Measurements from ENCODE around the gene KHDC1. TPM values are rescaled to one million over a fixed set of nuclear protein-coding genes. Genes with fewer than 3 reads are reported as not detected.

Gene KHDC1
- total RNA-seq, 1 donor from 2014 or later: 12.9 TPM

DNA sequence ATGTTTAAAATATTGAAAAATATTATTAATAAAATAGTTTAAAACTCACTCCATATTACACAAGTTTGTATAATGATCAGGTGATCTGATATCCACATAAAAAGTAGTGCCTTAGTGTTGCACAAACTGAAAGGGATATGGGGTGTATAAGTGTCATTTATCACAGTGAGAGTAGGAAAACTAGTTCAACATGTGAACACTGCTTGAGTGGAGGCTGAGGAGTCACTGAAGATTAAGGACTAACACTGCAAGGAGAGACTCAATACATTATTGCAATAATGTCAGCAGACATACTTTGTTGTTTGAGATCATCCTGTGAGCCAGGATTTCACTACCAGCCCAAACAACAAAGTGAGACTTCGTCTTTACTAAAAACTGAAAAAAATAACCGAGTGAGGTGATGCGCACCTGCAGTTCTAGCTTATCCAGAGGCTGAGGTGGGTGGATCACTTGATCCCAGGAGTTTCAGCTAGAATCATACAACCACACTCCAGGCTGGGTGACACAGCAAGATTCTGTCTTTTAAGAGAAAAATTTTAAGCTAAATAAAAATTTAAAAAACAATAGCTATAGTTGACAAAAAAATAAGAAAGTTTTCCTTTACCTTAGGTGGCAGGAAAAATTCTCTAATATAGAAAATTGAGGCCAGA, 35.3 kb downstream of the KHDC1 start:
- Mint-ChIP-seq H3K4me1 (no peaks in the 10 kb centered on the region), H3K36me3 (ENCODE audit: low read depth) (peaks cover 6% of the 10 kb centered on the region), H3K9me3 (peaks cover 2% of the 10 kb centered on the region), H3K27me3 (ENCODE audit: low read depth) (no peaks in the 10 kb centered on the region), H3K4me3 (no peak overlapping the region), H3K27ac (ENCODE audit: unreplicated experiment) (no peak overlapping the region)
- DNase-seq (ENCODE audit: low read depth, low spot score): no peak
- TF ChIP-seq, protein P1, sequence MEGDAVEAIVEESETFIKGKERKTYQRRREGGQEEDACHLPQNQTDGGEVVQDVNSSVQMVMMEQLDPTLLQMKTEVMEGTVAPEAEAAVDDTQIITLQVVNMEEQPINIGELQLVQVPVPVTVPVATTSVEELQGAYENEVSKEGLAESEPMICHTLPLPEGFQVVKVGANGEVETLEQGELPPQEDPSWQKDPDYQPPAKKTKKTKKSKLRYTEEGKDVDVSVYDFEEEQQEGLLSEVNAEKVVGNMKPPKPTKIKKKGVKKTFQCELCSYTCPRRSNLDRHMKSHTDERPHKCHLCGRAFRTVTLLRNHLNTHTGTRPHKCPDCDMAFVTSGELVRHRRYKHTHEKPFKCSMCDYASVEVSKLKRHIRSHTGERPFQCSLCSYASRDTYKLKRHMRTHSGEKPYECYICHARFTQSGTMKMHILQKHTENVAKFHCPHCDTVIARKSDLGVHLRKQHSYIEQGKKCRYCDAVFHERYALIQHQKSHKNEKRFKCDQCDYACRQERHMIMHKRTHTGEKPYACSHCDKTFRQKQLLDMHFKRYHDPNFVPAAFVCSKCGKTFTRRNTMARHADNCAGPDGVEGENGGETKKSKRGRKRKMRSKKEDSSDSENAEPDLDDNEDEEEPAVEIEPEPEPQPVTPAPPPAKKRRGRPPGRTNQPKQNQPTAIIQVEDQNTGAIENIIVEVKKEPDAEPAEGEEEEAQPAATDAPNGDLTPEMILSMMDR (conservative IDR thresholded peaks at IDR 0.05): no peak

DNA sequence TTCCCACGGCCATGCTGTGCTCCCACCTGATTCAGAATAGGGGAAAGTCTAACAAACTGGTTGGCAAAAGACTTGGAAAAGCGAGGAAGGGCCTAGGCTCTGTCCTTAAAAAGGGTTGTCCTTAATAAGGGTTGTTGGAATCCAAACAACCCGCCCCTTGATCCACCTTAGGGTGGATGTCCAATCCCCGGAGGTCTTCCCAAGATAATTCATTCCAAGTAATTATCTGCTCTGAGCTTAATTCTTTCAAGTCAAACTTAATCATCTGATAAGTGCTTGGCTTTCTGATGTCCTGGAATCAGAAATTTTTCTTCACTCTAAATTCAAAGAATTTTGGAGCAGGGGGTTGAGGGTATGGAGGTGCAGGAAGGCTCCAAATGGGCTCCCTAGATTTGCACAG, 37.6 kb downstream of the KHDC1 start, which contains the start of gene KHDC1L:
Gene KHDC1L (minus strand): TSS at position 101 of the 400 bp plus-strand sequence. CDS start 88 bp downstream, at position 13.
- Mint-ChIP-seq H3K27me3 (ENCODE audit: low read depth) (no peaks in the 10 kb centered on the region), H3K9me3 (peaks cover 2% of the 10 kb centered on the region), H3K4me1 (no peaks in the 10 kb centered on the region), H3K36me3 (ENCODE audit: low read depth) (peaks cover 8% of the 10 kb centered on the region), H3K4me3 (no peak within 1 kb of the TSS), H3K27ac (ENCODE audit: unreplicated experiment) (no peak within 1 kb of the TSS)
- DNase-seq (ENCODE audit: low read depth, low spot score): no peak
- TF ChIP-seq, protein P1 (conservative IDR thresholded peaks at IDR 0.05): no peak

GRCh38 chr6:73216859-73217258, 46.1 kb downstream of the KHDC1 start:
- H3K4me1 Mint-ChIP-seq: no peaks in the 10 kb centered on the region
- H3K9me3 Mint-ChIP-seq: peaks cover 2% of the 10 kb centered on the region
- DNase-seq (ENCODE audit: low read depth, low spot score): no peak
- TF ChIP-seq, protein P1 (conservative IDR thresholded peaks at IDR 0.05): no peak
- H3K27me3 Mint-ChIP-seq (ENCODE audit: low read depth): no peaks in the 10 kb centered on the region
- no peaks in the 10 kb centered on the region for H3K36me3 Mint-ChIP-seq (ENCODE audit: low read depth)
- no peak overlapping the region for H3K4me3 Mint-ChIP-seq
- no peak overlapping the region for H3K27ac Mint-ChIP-seq (ENCODE audit: unreplicated experiment)

DNA sequence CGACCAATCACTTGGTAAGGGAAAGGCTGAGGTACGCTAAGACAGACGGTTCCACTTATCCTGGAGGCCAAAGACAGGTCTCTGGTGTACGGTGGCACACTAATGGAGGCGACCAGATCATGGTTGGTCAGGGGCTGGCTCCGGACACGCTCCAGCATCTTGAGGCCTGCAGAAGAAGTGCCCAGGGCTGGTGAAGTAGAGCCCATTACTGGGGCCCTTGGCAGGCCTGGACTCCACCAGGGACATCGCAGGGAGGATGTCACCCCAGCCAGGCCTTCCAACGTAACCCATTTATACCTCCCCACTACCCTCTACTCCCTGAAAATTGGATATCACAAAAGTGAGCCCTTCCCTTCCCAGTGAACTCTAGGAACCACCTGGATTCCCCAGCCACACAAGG, 53.9 kb downstream of the KHDC1 start:
- Mint-ChIP-seq H3K27ac (ENCODE audit: unreplicated experiment) (peak overlapping the region; percentile 89), H3K4me3 (no peak overlapping the region), H3K4me1 (no peaks in the 10 kb centered on the region), H3K27me3 (ENCODE audit: low read depth) (no peaks in the 10 kb centered on the region), H3K9me3 (peaks cover 16% of the 10 kb centered on the region), H3K36me3 (ENCODE audit: low read depth) (peaks cover 7% of the 10 kb centered on the region)
- no peak for DNase-seq (ENCODE audit: low read depth, low spot score)
- TF ChIP-seq, protein P1 (conservative IDR thresholded peaks at IDR 0.05): no peak

DNA sequence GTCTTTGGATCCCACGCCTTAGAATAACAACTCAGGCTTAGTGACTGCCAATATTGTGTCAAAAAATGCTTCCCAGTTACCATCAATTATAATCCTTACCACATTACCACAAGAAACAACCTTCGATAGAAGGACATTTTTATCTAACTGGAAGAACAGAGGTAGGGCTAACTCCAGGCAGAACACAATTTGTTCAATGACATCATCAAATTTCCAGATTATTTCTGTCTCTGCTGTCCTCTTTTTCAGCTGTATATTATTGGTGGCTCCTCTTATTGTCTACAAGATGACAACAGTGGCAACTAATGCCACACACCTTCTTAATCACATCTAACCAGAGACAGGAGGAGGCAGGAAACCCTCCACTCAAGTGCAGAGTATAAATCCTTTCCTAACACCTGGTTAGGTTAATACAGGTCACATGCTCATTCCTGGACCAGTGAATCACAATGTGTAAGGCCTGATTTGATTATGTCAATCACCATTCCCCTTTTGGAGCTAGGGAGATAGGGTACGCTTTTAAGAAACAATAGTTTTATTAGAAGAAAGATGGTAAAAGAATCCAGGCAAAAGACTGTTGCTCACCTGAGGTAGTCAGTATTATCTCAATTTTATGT, 55.7 kb downstream of the KHDC1 start:
- Mint-ChIP-seq H3K27me3 (ENCODE audit: low read depth) (no peaks in the 10 kb centered on the region), H3K9me3 (peaks cover 19% of the 10 kb centered on the region), H3K4me1 (no peaks in the 10 kb centered on the region), H3K36me3 (ENCODE audit: low read depth) (peaks cover 7% of the 10 kb centered on the region), H3K27ac (ENCODE audit: unreplicated experiment) (no peak overlapping the region), H3K4me3 (no peak overlapping the region)
- DNase-seq (ENCODE audit: low read depth, low spot score): no peak
- TF ChIP-seq, protein P1 (conservative IDR thresholded peaks at IDR 0.05): no peak
